HepG2 (cell line): ENCODE results near the gene CYP17A1. TPM values are rescaled to one million over a fixed set of nuclear protein-coding genes. Genes with fewer than 3 reads are reported as not detected.
"Not testable (repeated sequence)": the region's sequence is repeated elsewhere in the genome, so short reads cannot be mapped to it uniquely, and the experiment has no call there.

Experiments
- HNF4A ChIP-seq: sonication (generic); formaldehyde crosslinking; IDR thresholded peaks from 2 replicates; pipeline ENCODE4 v1.4.0; 2020; ENCODE audit warnings: missing genetic modification reagents
- SOX6 ChIP-seq, 2 experiments: fragments of 450-650 bp in 1 of 2; sonication (generic) in 1 of 2; formaldehyde crosslinking in 1 of 2; IDR thresholded peaks; 2 replicates each; pipeline versions ENCODE4 v1.4.0 to v1.6.1; 2017 to 2020; ENCODE audit warnings: antibody characterized with exemption in 1 of 2, mild to moderate bottlenecking in 1 of 2, missing genetic modification reagents in 1 of 2
- ZMYM2 ChIP-seq: sonication (generic); formaldehyde crosslinking; IDR thresholded peaks from 2 replicates; pipeline ENCODE4 v1.8.0; 2022; ENCODE audit warnings: mild to moderate bottlenecking, missing genetic modification reagents
- polyA plus RNA-seq, 8 experiments: library from polyadenylated mRNA; depleted of rRNA in 3 of 8; stranded (reverse) in 7 of 8; unstranded in 1 of 8; fragments of >200 nt; fragmentation: Illumina TruSeq in 4 of 8; extraction: Trizol in 4 of 8; gene quantifications; 2 replicates each; pipeline versions ENCODE4 v1.2.1 to v1.2.3, GENCODE V29; 2011 to 2016; ENCODE audit warnings: low read depth in 4 of 8, missing spikeins in 1 of 8, mixed read lengths in 1 of 8; ENCODE audit not compliant: insufficient read depth in 1 of 8
- total RNA-seq, 5 experiments: library from RNA; depleted of rRNA; stranded (reverse); fragments of >200 nt; fragmentation: Illumina TruSeq; extraction: Trizol; gene quantifications; 2 replicates each; pipeline ENCODE4 v1.2.3, GENCODE V29; 2016; ENCODE audit warnings: low read depth in 1 of 5
- TF ChIP-seq, protein P1 (sequence below): sonication (generic); formaldehyde crosslinking; IDR thresholded peaks from 2 replicates; pipeline ENCODE4 v1.5.1; 2020; ENCODE audit warnings: mild to moderate bottlenecking, missing genetic modification reagents
- TF ChIP-seq, protein P2 (sequence below): sonication (generic); formaldehyde crosslinking; conservative IDR thresholded peaks from 2 replicates; pipeline ENCODE4 v1.4.0; 2020; ENCODE audit warnings: mild to moderate bottlenecking, missing genetic modification reagents, moderate library complexity

Gene CYP17A1
- total and polyA plus RNA-seq, 2 of the 13 experiments (the other 11 are each of a cell fraction or from before 2014, with no cell fraction given): 0.13 to 1.1 TPM

DNA sequence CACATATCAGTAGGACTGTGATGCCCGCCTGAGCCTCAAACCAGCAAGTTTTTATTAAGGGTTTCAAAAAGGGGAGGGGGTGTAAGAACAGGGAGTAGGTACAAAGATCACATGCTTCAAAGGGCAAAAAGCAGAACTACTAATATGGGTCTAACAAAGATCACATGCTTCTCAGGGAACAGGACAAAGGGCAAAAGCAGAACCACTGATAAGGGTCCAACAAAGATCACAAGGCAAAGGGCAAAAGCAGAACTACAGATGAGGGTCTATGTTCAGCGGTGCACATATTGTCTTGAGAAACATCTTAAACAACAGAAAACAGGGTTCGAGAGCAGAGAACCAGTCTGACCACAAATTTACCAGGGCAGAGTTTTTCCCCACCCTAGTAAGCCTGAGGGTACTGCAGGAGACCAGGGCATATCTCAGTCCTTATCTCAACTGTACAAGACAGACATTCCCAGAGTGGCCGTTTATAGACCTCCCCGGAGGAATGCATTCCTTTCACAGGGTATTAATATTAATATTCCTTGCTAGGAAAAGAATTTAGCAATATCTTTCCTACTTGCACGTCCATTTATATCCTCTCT, 7.1 kb upstream of the CYP17A1 start (continued):
- TF ChIP-seq, protein P1, sequence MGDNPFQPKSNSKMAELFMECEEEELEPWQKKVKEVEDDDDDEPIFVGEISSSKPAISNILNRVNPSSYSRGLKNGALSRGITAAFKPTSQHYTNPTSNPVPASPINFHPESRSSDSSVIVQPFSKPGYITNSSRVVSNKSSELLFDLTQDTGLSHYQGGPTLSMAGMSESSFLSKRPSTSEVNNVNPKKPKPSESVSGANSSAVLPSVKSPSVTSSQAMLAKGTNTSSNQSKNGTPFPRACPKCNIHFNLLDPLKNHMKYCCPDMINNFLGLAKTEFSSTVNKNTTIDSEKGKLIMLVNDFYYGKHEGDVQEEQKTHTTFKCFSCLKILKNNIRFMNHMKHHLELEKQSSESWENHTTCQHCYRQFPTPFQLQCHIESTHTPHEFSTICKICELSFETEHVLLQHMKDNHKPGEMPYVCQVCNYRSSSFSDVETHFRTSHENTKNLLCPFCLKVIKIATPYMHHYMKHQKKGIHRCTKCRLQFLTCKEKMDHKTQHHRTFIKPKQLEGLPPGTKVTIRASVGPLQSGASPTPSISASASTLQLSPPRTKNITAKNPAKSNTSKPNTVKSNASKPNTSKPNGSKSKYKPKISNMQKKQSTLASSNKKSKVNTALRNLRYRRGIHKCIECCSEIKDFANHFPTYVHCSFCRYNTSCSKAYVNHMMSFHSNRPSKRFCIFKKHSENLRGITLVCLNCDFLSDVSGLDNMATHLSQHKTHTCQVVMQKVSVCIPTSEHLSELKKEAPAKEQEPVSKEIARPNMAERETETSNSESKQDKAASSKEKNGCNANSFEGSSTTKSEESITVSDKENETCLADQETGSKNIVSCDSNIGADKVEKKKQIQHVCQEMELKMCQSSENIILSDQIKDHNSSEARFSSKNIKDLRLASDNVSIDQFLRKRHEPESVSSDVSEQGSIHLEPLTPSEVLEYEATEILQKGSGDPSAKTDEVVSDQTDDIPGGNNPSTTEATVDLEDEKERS (CRISPR knock-in tag): 0 out of 2 replicates have a peak, but pooled peaks have one; percentile 18
- TF ChIP-seq, protein P2, sequence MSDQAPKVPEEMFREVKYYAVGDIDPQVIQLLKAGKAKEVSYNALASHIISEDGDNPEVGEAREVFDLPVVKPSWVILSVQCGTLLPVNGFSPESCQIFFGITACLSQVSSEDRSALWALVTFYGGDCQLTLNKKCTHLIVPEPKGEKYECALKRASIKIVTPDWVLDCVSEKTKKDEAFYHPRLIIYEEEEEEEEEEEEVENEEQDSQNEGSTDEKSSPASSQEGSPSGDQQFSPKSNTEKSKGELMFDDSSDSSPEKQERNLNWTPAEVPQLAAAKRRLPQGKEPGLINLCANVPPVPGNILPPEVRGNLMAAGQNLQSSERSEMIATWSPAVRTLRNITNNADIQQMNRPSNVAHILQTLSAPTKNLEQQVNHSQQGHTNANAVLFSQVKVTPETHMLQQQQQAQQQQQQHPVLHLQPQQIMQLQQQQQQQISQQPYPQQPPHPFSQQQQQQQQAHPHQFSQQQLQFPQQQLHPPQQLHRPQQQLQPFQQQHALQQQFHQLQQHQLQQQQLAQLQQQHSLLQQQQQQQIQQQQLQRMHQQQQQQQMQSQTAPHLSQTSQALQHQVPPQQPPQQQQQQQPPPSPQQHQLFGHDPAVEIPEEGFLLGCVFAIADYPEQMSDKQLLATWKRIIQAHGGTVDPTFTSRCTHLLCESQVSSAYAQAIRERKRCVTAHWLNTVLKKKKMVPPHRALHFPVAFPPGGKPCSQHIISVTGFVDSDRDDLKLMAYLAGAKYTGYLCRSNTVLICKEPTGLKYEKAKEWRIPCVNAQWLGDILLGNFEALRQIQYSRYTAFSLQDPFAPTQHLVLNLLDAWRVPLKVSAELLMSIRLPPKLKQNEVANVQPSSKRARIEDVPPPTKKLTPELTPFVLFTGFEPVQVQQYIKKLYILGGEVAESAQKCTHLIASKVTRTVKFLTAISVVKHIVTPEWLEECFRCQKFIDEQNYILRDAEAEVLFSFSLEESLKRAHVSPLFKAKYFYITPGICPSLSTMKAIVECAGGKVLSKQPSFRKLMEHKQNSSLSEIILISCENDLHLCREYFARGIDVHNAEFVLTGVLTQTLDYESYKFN (CRISPR knock-in tag): peak; percentile 46
- TF ChIP-seq SOX6 (IDR thresholded peaks at IDR 0.05): not testable (repeated sequence)
- TF ChIP-seq SOX6 (CRISPR knock-in tag; IDR thresholded peaks at IDR 0.05) (peak; percentile 18; the same call in 1 of the 2 replicates), HNF4A (CRISPR knock-in tag) (peak; percentile 83), ZMYM2 (peak; percentile 32; the same call in 1 of the 2 replicates)
